Fibroblast of skin of left biceps (primary cell): ENCODE data around the gene TRERF1.
A peak's percentile ranks its signal among the peaks of the same experiment; 100 is the strongest.

Source experiments
- DNase-seq, 2 experiments: peaks; one replicate each; pipeline ENCODE4 v3.0.0-alpha.2; 2013; ENCODE audit warnings: low read depth in 2 of 2

Gene TRERF1

GRCh38 chr6:42366011-42366705 is 85.6 kb downstream of the TRERF1 start:
- no peak for DNase-seq

DNA sequence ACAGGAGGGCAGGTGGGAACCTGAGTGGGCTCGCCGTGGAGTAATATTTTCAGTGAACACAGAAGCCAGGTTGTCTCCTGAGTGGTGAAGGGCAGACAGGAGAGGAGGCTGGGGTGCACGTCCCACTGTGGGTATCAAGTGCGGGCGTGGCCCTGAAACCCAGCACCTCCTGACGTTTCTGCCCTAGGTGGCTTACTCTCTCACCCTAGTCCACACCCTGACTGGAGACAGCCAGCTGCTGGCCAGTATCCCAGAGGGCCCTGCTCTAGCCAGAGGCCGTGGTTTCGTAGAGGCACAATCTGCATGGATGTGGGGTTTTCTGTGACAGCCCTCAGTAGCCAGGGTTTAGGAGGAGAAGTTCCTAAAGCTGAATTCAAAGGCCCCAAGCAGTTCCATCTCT is 86.7 kb downstream of the TRERF1 start:
- no peak for DNase-seq

DNA sequence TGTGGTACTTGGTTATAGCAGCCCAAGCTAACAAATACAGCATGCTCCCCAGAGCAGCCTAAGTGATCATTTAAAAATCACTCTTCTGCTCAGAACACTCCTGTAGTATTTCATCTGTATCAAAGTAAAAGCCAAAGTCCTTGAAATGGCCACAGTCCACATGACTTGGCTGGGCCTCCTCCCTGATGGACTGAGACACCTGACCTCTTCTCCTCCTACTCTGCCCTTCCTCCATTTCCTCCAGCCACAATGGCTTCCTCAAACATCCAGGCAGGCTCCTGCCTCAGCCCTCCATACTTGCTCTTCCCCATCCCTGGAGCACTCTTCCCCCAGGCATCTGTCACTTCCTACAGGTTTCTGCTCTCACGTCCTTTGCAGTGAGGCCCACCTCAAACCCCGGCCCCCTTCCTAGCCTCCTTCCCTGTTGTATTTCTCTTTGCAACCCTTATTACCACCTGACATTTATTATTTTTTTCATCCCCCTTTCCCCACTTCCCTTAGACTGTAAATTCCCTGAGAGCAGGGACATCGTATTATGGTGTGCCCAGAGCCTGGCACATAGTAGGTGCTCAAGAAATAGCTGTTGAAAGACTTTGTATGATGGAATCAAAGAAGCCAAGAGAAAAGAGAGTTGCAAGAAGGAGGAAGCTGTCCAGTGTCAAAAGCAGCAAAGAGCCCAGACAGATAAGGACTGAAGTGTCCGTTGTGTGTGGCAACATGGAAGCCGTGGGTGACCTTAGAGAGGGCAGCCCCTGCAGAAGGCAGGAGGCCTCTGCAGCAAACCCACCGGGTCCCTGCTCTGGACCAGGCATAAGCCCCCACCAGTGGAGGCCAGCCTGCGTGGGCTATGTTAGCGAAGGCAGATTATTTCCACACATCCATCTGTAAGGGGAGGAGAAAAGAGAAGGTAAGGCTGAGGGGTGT is 87.5 kb downstream of the TRERF1 start:
- no peak for DNase-seq

DNA sequence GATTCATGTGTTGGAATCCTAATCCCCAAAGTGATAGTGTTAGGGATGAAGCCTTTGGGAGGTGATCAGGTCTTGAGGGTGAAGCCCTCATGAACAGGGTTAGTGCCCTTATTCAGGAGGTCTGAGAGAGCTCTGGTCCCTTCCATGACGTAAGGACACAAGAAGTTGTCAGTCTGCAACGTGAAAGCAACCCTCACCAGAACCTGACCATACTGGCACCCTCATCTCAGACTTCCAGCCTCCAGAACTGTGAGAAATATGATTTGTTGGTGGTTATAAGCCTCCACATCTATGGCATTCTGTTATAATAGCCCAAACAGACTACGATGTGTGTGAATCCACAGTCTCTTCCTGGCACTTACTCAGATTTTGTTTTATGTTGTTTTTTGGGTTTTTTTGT is 90.7 kb downstream of the TRERF1 start:
- no peak for DNase-seq

GRCh38 chr6:42359021-42359420 is 92.7 kb downstream of the TRERF1 start:
- no peak for DNase-seq

DNA sequence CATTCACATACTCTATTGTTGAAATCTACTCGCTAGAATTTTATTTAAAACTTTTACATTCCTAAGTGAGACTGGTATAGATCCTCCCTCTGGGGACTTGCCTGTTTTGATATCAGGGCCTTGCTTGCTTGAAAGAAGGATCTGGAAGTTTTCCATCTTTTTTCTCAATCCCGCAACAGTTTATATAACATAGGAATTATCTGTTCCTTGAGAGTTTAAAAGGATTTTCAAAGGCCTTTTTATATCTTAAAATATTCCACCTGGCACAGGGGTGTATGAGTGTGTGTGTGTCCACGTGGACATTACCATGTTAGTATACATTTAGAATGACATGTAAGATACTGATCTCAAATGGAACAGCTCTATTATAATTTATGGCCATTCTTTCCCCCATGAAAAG is 96.3 kb downstream of the TRERF1 start:
- no peak for DNase-seq

DNA sequence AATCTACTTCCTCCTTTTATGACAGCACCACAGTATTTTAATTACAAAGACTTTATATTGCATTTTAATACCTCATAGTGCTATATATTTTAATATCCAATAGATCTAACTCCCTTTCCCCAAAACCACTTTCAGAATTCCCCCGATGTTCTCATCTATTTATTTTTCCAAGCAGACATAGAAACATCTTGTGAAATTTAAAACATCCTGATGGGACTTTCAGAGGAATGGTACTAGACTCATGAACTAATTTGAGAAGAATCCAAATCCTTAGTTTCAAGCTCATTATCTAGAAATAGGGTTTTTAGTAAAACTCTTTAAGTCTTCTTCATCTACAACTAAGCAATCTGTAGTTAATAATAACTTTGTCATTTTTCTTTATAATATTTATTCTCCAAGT is 97.0 kb downstream of the TRERF1 start:
- DNase-seq: no peak

DNA sequence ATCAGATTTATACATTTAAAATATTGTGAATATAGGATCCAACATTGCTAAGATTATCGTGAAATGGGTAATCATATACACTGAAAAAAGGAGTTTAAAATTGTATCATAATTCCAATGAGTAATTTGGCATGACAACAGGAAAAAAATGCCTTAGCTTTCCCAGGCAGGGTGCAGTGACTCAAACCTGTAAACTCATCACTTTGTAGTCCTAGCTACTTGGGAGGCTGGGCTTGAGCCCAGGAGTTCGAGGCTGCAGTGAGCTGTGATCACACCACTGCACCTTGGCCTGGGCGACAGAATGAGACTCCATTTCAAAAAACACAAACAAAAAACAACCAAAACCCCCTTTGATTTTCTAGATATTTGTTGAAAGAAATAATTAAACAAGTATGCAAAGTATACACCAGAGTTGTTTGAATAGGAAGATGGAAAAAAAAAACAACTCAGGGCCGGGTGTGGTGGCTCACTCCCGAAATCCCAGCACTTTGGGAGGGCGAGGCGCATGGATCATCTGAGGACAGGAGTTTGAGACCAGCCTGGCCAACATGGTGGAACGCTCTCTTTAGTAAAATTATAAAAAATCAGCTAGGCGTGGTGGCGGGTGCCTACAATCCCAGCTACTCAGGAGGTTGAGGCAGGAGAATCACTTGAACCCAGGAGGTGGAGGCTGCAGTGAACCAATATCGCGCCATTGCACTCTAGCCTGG is 98.7 kb downstream of the TRERF1 start:
- DNase-seq: peak; percentile 33 to 37

DNA sequence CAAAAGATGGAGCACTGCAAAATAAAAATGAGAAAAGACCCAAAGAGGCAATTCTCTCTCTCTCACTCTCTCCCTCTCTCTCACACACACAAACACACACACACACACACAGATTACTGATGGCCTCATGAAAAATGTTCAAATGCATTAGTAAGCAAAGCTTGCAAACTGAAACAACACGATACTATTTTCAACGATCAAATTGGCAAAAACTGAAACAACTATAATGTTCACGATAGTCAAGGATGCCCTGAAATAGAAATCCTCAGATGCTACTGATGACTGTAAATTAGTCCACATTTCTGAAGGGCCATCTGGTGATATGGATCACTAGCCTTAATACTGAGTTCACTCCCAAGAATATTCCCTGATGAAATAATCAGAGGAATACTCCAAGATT is 100.8 kb downstream of the TRERF1 start:
- DNase-seq: no peak

DNA sequence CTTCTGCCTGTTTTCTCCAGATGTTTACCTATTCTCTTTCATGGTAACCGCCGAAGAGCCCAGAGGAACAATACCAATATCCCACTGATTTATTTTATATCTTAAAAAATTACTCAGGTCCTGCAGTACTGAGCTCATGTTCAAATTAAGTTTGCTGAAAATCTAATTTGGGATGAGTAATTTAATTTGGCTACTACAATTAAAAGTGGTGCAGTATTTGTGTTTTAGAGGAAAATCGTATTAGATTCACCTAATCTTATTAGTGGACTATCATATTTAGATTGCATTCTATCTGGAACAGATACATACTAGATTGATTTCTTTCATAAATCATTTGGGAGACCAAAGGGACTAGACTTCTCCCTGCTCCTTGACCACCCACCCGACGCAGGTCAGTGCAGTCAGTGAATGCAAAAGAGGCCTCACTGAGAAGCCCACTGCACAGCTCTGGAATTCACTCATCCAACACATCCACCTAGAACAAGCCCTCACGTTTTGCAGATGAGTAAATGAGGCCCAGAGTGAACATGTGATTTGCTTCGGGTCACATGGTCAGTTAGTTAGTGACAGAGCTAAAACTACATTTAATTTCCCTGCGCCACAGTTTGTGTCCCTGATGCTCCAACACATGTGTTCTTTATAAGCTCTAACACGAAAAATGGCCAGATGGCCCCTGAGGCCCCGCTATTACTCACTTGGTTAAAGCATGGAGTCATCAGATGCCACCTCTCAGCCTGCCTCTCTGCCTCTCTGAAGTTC is 101.8 kb downstream of the TRERF1 start:
- DNase-seq: no peak

GRCh38 chr6:42347456-42347855 is 104.3 kb downstream of the TRERF1 start:
- no peak for DNase-seq

DNA sequence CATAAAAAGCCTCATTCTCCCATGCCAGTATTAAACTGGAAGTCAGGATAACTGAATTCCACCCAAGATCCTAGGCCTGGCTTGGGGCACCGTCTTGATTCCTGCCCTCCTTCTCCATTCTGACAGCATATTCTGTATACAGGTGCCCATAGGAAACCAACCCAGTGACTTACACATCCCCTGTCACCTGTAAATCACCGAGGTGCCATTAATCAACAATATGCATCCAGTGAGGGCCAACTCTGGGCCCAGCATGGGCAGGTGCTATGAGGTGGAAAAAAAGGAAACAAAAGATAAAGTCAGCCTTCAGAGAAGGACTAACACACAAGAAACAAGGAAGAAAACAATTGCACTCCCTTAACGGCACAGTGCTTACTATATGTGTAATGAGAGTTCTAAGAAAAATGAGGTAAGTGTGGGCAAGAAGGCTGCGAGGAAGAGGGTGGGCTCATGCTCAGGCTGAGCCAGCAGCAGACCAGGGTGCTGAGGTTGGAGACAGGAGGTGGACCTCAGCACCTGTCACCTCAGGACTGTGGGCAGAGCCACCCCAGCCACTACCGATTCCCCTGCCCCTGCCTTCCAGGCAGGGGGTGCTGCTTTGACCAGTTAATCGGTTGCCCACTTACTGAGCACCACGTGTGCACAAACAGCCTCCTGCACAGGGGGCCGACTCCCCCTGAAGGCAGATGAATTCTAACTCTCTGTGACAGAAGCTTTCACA is 105.9 kb downstream of the TRERF1 start:
- no peak for DNase-seq

DNA sequence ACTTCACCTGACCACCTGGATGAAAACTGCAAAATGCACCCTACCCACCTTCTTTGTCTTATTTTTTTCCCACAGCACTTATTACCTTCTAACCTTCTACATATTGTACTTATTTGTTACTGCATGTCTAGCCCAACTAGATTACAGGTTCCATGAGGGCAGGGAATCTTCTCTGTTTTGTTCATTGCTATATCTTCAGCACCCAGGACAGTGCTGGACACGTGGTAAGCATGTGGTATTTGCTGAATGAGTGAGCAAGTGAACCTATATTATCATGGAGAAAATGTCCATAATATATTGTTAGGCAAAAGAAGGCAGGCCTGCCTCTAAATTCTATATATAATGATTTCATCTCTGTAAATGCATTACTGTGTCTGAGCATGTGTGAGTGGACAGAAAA is 107.0 kb downstream of the TRERF1 start:
- no peak for DNase-seq

DNA sequence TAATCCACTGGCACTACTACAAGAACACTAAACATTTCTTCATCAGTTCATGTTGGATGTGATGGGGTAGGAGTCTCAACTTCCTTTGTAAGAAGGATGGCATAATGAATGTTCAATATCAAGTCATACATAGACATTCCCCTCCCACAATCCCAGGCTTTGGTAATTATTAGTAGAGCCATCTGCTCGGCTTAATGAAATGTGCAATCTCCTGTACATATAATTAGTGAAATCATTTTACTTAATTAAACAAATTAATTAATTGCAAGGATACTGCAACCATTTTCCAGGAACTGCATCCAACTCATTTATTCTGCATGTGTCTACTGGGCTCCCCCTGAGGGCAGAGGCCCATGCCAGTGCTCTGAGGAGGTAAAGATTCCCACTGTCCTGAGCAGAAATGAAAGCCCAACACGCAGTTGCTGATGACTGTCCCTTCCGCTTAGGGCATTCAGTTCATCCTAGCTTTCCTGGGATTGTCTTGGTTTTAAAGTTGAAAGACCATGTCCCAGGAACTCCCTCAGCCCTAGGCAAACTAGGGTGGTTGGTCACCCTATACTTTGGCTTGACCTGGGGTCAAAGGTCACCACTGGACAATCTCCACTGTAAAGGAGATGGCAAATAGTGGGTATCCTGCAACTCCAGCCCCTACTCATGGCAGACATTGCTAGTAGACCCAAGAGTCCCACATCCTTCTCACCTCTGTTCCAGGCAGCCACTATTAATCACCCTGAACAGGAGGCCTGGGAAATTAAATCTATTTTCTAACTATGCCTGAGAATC is 109.8 kb downstream of the TRERF1 start:
- no peak for DNase-seq

GRCh38 chr6:42341221-42341620 is 110.5 kb downstream of the TRERF1 start:
- DNase-seq: no peak

GRCh38 chr6:42340511-42340910 is 111.2 kb downstream of the TRERF1 start:
- no peak for DNase-seq

GRCh38 chr6:42339991-42340401 is 111.7 kb downstream of the TRERF1 start:
- DNase-seq: no peak

- DNase-seq: peak; percentile 87 to 89
Observed at GRCh38 chr6:42338744-42339222, 112.9 kb downstream of the TRERF1 start.

DNA sequence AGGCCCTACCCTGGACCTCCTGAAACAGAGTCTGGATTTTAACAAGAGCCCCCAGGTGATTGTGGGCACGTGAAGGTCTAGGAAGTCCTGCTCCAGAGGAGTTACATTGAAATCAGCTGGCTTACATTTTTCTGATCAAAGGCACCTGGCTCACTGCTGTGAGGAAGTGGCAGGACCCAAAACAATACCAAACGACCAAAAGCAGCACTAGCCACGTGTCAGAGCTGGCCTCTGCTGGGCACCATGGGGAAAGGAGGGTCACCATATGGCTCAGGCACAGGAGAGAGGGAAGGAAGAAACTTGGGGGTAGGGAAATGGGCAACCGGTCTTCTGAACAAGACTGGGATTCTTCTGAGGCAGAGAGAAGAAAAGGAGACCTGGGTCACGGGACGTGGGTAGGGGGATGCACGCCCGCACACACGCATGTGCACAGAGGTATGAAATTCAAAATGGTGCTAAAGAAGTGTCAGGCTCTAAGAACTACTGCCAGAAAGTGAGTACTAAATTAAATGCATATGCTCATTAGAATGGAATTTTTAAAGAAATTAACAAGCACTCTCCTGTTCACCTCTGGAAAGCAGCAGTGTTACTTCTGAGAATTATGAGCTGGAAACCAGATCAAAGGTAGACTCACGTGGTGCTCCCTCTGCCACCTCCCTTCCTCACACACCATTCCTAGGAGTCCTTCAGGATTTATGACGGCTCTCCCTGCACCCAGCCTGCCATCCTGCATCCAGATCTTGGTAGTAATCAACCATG is 113.6 kb downstream of the TRERF1 start:
- DNase-seq: no peak
